ENCODE results near the gene TRIP10.

TRIP10 gene

GRCh38 chr19:6730153-6730804, 9.2 kb upstream of the TRIP10 start:
- DNase-seq (ENCODE audit: low read depth, low spot score) = no peak
- TF ChIP-seq CTCF (IDR thresholded peaks at IDR 0.05; ENCODE audit: insufficient read depth, low read length, missing control alignments) = no peak
- ChIA-PET CTCF (interaction anchor here (0.6 to 1.9 kb wide), 2 partner anchors 133 to 214 kb away, joined by 3 to 7 read pairs; no protein-coding TSS in a partner anchor), POLR2A (no interaction called here)
- H3K4me3 ChIP-seq (ENCODE audit: low read depth, low read length) = no peak overlapping the region

- ChIA-PET CTCF (no interaction called here), POLR2A (no interaction called here)
- no peak for DNase-seq (ENCODE audit: low read depth, low spot score)
- H3K4me3 ChIP-seq (ENCODE audit: low read depth, low read length) = no peak overlapping the region
- no peak for TF ChIP-seq CTCF (IDR thresholded peaks at IDR 0.05; ENCODE audit: insufficient read depth, low read length, missing control alignments)
Observed at GRCh38 chr19:6730941-6731670, 8.4 kb upstream of the TRIP10 start.

GRCh38 chr19:6731822-6732221, 7.7 kb upstream of the TRIP10 start:
- ChIA-PET POLR2A (no interaction called here), CTCF (no interaction called here)
- H3K4me3 ChIP-seq (ENCODE audit: low read depth, low read length) = no peak overlapping the region
- no peak for DNase-seq (ENCODE audit: low read depth, low spot score)
- no peak for TF ChIP-seq CTCF (IDR thresholded peaks at IDR 0.05; ENCODE audit: insufficient read depth, low read length, missing control alignments)

GRCh38 chr19:6732803-6733337, 6.6 kb upstream of the TRIP10 start:
- POLR2A ChIA-PET = no interaction called here
- no peak overlapping the region for H3K4me3 ChIP-seq (ENCODE audit: low read depth, low read length)
- no peak for TF ChIP-seq CTCF (IDR thresholded peaks at IDR 0.05; ENCODE audit: insufficient read depth, low read length, missing control alignments)
- CTCF ChIA-PET = interaction anchor here (0.8 to 1.3 kb wide), 4 partner anchors 12 to 215 kb away, joined by 3 to 4 read pairs (median 4); partner anchors contain the start of genes C3 and TNFSF9
- DNase-seq (ENCODE audit: low read depth, low spot score) = no peak

GRCh38 chr19:6733338-6734095, 6.0 kb upstream of the TRIP10 start:
- H3K4me3 ChIP-seq (ENCODE audit: low read depth, low read length) = no peak overlapping the region
- TF ChIP-seq CTCF (IDR thresholded peaks at IDR 0.05; ENCODE audit: insufficient read depth, low read length, missing control alignments) = no peak
- CTCF ChIA-PET = interaction anchor here (0.8 to 1.3 kb wide), 4 partner anchors 13 to 216 kb away, joined by 3 to 4 read pairs (median 4); partner anchors contain the start of genes C3 and TNFSF9
- POLR2A ChIA-PET = no interaction called here
- no peak for DNase-seq (ENCODE audit: low read depth, low spot score)
